ENCODE results near the gene SELP.

GRCh38 chr1:169676001-169676400 lies 46.1 kb upstream of the SELP start:
- TF ChIP-seq EZH2 (IDR thresholded peaks at IDR 0.05; ENCODE audit: insufficient read depth, low read length) (no peak), CTCF (IDR thresholded peaks at IDR 0.05; ENCODE audit: insufficient read depth, low read depth, low read length) (no peak)

Measured in astrocyte (in vitro differentiated cells and primary cell).